ENCODE results near the gene ZNF28.
"Not testable (repeated sequence)": the region's sequence is repeated elsewhere in the genome, so short reads cannot be mapped to it uniquely, and the experiment has no call there.

The ZNF28 gene

GRCh38 chr19:52756447-52756846 lies 65.0 kb downstream of the ZNF28 start:
- DNase-seq, result not testable (repeated sequence)

- DNase-seq, result no peak
Observed at GRCh38 chr19:52749780-52750179, 71.7 kb downstream of the ZNF28 start.

GRCh38 chr19:52748336-52748950 lies 73.0 kb downstream of the ZNF28 start:
- DNase-seq, result peak; percentile 60

All from NCI-H146 (cell line).